Measurements from ENCODE around the gene SESN1.

Gene SESN1

DNA sequence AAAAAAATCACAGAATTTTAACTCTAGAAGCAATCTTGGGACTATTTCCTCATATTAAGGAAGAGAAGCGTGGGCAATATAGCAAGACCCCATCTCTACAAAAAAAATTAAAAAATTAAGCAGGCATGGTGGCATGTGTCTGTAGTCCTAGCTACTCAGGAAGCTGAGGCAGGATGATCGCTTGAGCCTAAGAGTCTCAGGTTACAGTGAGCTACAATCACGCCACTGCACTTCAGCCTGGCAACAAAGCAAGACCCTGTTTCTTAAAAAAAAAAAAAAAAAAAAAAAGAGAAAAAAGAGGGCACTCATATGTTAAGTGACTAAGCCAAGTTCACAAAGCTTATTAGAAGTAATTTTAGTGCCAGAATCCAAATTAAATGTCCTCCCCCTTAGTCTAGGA lies 100.8 kb downstream of the SESN1 start:
- TF ChIP-seq, protein P1, sequence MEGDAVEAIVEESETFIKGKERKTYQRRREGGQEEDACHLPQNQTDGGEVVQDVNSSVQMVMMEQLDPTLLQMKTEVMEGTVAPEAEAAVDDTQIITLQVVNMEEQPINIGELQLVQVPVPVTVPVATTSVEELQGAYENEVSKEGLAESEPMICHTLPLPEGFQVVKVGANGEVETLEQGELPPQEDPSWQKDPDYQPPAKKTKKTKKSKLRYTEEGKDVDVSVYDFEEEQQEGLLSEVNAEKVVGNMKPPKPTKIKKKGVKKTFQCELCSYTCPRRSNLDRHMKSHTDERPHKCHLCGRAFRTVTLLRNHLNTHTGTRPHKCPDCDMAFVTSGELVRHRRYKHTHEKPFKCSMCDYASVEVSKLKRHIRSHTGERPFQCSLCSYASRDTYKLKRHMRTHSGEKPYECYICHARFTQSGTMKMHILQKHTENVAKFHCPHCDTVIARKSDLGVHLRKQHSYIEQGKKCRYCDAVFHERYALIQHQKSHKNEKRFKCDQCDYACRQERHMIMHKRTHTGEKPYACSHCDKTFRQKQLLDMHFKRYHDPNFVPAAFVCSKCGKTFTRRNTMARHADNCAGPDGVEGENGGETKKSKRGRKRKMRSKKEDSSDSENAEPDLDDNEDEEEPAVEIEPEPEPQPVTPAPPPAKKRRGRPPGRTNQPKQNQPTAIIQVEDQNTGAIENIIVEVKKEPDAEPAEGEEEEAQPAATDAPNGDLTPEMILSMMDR (IDR thresholded peaks at IDR 0.05) = no peak
- Mint-ChIP-seq H3K27me3 (ENCODE audit: low read depth, poor library complexity) (no peaks in the 10 kb centered on the region), H3K36me3 (ENCODE audit: low read depth) (peaks cover 25% of the 10 kb centered on the region), H3K4me3 (no peak overlapping the region), H3K4me1 (no peaks in the 10 kb centered on the region), H3K9me3 (no peaks in the 10 kb centered on the region), H3K27ac (no peak overlapping the region)
- DNase-seq = no peak

DNA sequence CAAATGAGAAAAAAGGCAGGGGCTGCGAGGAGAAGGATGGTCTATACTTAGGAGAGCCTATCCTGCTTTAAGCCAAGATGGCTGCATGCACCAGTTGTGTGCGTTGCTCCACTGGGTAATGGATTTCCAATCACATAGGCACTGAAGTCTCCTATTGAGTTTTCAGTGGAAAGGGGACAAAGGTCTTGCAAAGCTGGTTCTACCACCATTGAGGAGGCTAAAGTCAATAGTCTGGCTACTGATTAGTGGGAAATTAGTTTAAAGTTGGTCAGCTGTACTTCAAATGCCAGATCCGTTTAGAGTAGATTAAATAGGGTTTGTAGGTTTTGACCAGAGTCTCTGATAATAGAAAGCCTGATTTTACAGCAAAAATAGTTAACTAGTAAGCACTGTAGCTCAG lies 104.9 kb downstream of the SESN1 start:
- no peak overlapping the region for H3K27ac Mint-ChIP-seq

DNA sequence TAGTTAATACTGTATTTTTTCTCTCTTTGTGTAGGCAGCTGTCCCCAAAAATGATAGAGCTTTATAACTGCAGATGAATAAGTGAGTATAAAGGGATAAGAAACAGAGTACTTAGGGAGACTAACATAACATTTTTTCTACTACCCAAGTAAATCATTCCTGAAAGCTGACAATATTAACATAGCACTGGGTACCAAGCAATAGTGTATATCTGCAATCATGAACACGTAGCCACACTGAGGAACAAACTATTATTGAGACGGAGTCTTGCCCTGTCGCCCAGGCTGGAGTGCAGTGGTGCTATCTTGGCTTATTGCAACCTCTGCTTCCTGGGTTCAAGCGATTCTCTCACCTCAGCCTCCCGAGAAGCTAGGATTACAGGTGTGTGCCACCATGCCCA lies 105.9 kb downstream of the SESN1 start:
- Mint-ChIP-seq H3K9me3 (no peaks in the 10 kb centered on the region), H3K27me3 (ENCODE audit: low read depth, poor library complexity) (no peaks in the 10 kb centered on the region), H3K4me1 (no peaks in the 10 kb centered on the region), H3K27ac (no peak overlapping the region), H3K36me3 (ENCODE audit: low read depth) (peaks cover 35% of the 10 kb centered on the region), H3K4me3 (no peak overlapping the region)
- DNase-seq = no peak
- TF ChIP-seq, protein P1 (IDR thresholded peaks at IDR 0.05) = no peak

More for the DNA sequence above, 104.9 kb downstream of the SESN1 start:
- no peaks in the 10 kb centered on the region for H3K9me3 Mint-ChIP-seq
- no peak for DNase-seq
- H3K4me1 Mint-ChIP-seq = no peaks in the 10 kb centered on the region
- peaks cover 34% of the 10 kb centered on the region for H3K36me3 Mint-ChIP-seq (ENCODE audit: low read depth)
- TF ChIP-seq, protein P1 (IDR thresholded peaks at IDR 0.05) = no peak
- H3K4me3 Mint-ChIP-seq = no peak overlapping the region
- H3K27me3 Mint-ChIP-seq (ENCODE audit: low read depth, poor library complexity) = no peaks in the 10 kb centered on the region

DNA sequence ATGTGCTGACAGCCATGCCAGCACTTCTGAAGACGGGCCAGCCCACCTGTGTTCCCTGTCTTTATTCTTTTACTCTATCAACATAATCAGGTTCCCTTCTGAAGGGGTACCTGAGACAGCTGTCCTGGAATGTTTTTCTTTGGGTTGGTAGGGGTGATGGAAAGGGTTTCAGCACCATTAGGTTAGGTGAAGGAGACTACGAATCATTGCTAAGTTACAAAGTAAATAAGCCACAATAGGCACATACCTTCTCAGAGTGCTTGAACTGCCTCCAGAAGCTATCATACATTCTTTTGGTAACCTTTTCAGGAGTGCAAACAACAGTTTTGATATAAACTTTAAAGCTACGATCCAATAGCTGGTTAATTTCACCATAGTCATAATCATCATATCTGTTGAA lies 106.3 kb downstream of the SESN1 start:
- H3K36me3 Mint-ChIP-seq (ENCODE audit: low read depth) = peaks cover 35% of the 10 kb centered on the region
- DNase-seq = no peak
- H3K27me3 Mint-ChIP-seq (ENCODE audit: low read depth, poor library complexity) = no peaks in the 10 kb centered on the region
- H3K27ac Mint-ChIP-seq = no peak overlapping the region
- H3K4me1 Mint-ChIP-seq = no peaks in the 10 kb centered on the region
- TF ChIP-seq, protein P1 (IDR thresholded peaks at IDR 0.05) = no peak
- H3K4me3 Mint-ChIP-seq = no peak overlapping the region
- H3K9me3 Mint-ChIP-seq = peaks cover 1% of the 10 kb centered on the region

DNA sequence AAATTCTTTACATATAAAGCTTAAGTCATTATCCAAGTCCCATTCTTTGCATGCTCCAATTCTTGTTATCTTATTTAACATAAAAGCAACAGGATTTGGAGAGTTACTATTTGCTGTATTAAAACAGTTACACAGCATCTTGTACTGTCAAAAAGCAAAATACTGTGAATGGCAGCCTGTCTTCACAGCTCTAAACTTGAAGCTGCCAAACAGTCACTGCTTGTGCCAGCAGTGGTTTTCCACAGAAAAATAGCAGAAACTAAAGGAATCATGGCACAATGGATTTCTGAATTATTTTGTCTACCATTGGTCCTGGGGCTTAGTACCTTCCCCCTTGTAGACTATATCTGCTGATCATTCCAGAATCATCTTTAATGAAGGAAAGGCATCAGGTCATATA lies 107.5 kb downstream of the SESN1 start:
- H3K27me3 Mint-ChIP-seq (ENCODE audit: low read depth, poor library complexity) = no peaks in the 10 kb centered on the region
- no peaks in the 10 kb centered on the region for H3K4me1 Mint-ChIP-seq
- TF ChIP-seq, protein P1 (IDR thresholded peaks at IDR 0.05) = no peak
- H3K9me3 Mint-ChIP-seq = peaks cover 7% of the 10 kb centered on the region
- no peak overlapping the region for H3K4me3 Mint-ChIP-seq
- DNase-seq = no peak
- peaks cover 35% of the 10 kb centered on the region for H3K36me3 Mint-ChIP-seq (ENCODE audit: low read depth)
- no peak overlapping the region for H3K27ac Mint-ChIP-seq

DNA sequence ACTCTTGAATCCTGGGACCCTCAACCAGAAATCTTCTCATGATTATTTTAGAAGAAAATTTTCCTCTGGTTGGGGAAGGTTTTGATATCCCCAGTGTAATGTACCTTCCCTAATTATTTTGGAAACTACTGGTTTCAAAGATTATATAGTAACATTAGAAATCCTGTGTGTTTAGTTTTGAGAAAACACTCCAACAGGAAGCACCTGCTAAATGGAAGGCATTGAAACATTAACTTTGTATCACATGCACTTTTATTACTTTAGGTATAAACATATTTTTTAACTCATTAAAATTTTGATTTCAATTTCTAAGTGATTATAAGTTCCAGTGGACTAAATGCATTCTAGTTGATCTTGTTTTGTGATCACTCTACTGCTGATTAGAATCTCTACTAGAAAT lies 109.3 kb downstream of the SESN1 start:
- TF ChIP-seq, protein P1 (IDR thresholded peaks at IDR 0.05) = no peak
- Mint-ChIP-seq H3K4me3 (no peak overlapping the region), H3K4me1 (no peaks in the 10 kb centered on the region), H3K36me3 (ENCODE audit: low read depth) (peaks cover 27% of the 10 kb centered on the region), H3K9me3 (peaks cover 14% of the 10 kb centered on the region), H3K27ac (no peak overlapping the region), H3K27me3 (ENCODE audit: low read depth, poor library complexity) (no peaks in the 10 kb centered on the region)
- DNase-seq = no peak

Measured in nephron progenitor cell (in vitro differentiated cells).